ENCODE measurements around the gene PIP5K1B. TPM values are rescaled to one million over a fixed set of nuclear protein-coding genes. Genes with fewer than 3 reads are reported as not detected.

The PIP5K1B gene
- total RNA-seq, 1 experiment from 2014 or later = 0.20 TPM

GRCh38 chr9:69016191-69017096, 311.4 kb downstream of the PIP5K1B start (continued):
- TF ChIP-seq REST (IDR thresholded peaks at IDR 0.05; ENCODE audit: low read depth) = no peak

GRCh38 chr9:69018737-69019136, 313.7 kb downstream of the PIP5K1B start:
- Histone ChIP-seq H3K27ac (ENCODE audit: low read depth, low read length) (no peak overlapping the region), H3K9me2 (ENCODE audit: insufficient read depth) (no peaks in the 10 kb centered on the region), H2AFZ (ENCODE audit: low read depth, low read length, poor library complexity, severe bottlenecking) (no peak overlapping the region), H3K27me3 (ENCODE audit: insufficient read depth, low read length) (0 out of 2 replicates have a peak, but pooled peaks cover 6% of the 10 kb centered on the region), H3K4me1 (ENCODE audit: control insufficient read depth in 1 of 2, insufficient read depth in 2 of 2, low read length in 2 of 2) (no peaks in the 10 kb centered on the region), H3K4me3 (replicated peaks in 1 of 2; ENCODE audit: low read depth in 1 of 2, low read length in 2 of 2) (no peak overlapping the region), H4K20me1 (ENCODE audit: insufficient read depth) (no peaks in the 10 kb centered on the region), H3K36me3 (ENCODE audit: control insufficient read depth in 1 of 2, insufficient read depth in 2 of 2, low read length in 2 of 2) (no peaks in the 10 kb centered on the region), H3K9ac (ENCODE audit: low read length) (no peak overlapping the region), H3K9me3 (ENCODE audit: control insufficient read depth in 1 of 2, insufficient read depth in 1 of 2, low read depth in 1 of 2, low read length in 2 of 2) (no peaks in the 10 kb centered on the region), H3K4me2 (ENCODE audit: low read length) (no peak overlapping the region), H3K79me2 (ENCODE audit: insufficient read depth, low read length) (no peaks in the 10 kb centered on the region)
- TF ChIP-seq JUND (IDR thresholded peaks at IDR 0.05) (no peak), EZH2phosphoT487 (IDR thresholded peaks at IDR 0.05; ENCODE audit: borderline replicate concordance) (no peak), CEBPB (IDR thresholded peaks at IDR 0.05; ENCODE audit: low read depth) (no peak), YY1 (IDR thresholded peaks at IDR 0.05; ENCODE audit: extremely low read depth, insufficient replicate concordance, low read depth, low read length) (no peak), CTCF (IDR thresholded peaks at IDR 0.05 in 2 of 3, conservative IDR thresholded peaks at IDR 0.05 in 1 of 3; ENCODE audit: borderline replicate concordance in 1 of 3, insufficient read depth in 1 of 3, low read depth in 2 of 3, low read length in 2 of 3) (no peak)
- intact Hi-C loops (cut with micrococcal nuclease) = no loop called here
- CTCF ChIA-PET = no interaction called here
- RAD21 ChIA-PET (ENCODE audit: low non-redundant PET in 1 of 2, low total read pairs in 2 of 2, uncharacterized antibody in 2 of 2, unreplicated experiment in 2 of 2) = no interaction called here
- no TSS peak for BruUV-seq (replicated peaks)
- no peak for ATAC-seq
- POLR2A ChIA-PET = no interaction called here
- DNase-seq (ENCODE audit: low read depth, low spot score) = no peak

Data from HCT116 (cell line).